DMS 273 (cell line): ENCODE results near the gene ZNF480.
"Not testable (repeated sequence)": the region's sequence is repeated elsewhere in the genome, so short reads cannot be mapped to it uniquely, and the experiment has no call there.

Experiments
- DNase-seq: peaks from one replicate; lab custom pipeline; 2025; ENCODE audit not compliant: unreplicated experiment; lab: John Stamatoyannopoulos, UW

Gene ZNF480

GRCh38 chr19:52336791-52337381, 39.9 kb downstream of the ZNF480 start:
- peak; percentile 34 for DNase-seq

GRCh38 chr19:52339022-52339421, 42.1 kb downstream of the ZNF480 start:
- DNase-seq: not testable (repeated sequence)

- DNase-seq: peak; percentile 73
Observed at GRCh38 chr19:52343548-52343947, 46.6 kb downstream of the ZNF480 start.

DNA sequence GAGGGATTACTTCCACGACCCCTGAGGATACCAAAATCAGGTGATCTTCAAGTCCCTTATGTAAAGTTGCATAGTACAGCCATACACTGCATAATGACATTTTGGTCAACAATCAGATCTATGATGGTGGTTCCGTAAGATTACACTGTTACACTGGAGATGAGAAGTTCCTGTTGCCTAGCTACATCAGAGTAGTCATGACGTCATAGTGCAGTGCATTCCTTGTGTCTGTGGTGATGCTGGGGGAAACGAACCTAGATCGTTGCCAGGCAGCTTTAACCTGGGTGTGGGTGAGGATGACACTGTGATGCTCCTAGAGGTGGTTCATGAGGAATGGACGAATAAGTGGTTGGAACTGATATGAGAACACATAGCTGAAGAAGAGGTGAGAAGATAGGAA, 48.2 kb downstream of the ZNF480 start:
- DNase-seq: no peak

DNA sequence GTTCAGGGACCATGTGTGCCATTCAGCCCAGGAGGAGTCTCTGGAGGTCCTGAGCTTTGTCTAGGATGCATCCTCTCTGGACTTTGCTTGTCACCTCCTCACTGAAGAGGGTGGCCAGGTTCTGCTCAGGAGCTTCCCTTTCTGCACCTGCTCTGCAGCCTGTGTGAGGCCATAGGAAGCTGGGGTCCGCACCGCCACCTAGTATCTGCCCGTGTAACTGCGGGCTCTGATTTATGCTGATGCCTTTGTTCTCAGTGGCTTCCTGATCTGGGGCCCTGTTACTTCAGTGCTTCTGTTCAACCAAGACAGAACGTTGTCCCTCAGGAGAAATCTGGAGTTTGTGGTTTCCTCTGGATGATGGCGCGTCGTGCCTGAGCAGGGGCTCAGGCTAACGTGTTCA, 54.5 kb downstream of the ZNF480 start:
- peak; percentile 27 for DNase-seq

DNA sequence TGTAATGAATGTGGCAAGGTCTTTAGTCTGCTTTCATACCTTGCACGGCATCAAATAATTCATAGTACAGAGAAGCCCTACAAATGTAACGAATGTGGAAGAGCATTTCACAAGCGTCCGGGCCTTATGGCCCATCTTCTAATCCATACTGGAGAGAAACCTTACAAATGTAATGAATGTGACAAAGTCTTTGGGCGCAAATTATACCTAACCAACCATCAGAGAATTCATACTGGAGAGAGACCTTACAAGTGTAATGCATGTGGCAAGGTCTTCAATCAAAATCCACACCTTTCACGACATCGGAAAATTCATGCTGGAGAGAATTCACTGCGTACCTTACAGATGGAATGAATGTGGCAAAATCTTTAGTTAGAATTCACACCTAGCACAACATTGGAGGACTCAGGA, 69.5 kb downstream of the ZNF480 start:
- no peak for DNase-seq

DNA sequence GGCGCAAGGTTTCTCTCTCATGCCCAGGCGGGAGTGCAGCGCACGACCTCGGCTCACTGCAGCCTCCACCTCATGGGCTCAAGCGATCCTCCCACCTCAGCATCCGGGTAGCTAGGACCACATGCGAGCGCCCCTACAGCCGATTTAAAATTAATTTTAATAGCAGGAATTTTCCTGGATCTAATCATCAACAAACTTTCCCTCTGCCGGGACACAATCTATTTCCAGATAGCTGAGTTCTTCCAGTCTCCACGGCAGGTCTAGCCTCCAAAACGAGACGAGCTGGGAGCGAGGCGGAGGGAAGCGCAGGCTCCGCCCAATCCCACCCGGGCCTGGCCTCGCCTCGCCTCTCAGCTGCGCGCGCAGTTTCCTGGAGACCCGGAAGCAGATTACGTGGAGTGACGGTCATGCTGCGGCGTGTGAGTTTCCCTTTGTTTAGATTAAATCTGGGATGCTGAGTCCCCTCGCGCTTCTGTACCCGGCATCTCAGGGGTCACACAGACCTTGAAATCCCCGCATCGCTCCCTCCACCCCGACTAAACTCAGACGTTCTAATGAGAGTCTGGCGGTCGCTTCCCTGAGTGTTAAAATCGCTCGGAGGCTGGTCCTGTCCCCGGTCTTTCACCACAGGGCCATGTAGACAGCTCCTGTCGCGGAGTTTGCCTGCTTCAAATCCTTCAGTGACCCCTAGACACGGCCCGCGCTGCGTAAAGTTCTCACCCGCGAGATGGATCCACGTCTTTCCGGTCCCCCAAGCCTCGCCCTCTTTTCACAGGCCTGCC, 72.8 kb downstream of the ZNF480 start, which contains the start of gene ZNF880:
ZNF880 (plus strand) TSS at position 365 of the 782 bp plus-strand sequence; CDS start at position 408, 43 bp downstream.
- DNase-seq: peak; percentile 85

DNA sequence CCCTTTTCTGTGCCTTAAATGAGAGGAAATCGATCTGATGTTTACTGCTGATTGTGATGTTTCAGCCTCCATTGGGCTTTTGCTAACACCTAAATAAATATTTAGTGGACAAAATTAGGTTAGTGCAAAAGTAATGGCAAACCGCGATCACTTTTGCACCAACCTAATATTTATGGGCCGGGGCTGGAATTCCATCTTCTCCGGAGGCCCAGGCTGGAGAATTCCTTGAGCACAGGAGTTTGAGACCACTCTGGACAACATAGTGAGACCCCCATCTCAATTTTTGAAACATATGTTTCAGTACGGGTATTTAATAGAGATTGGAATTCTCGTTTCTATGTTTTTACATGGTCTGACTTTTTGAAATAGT, 73.4 kb downstream of the ZNF480 start:
- DNase-seq: no peak
